Adrenal gland (tissue), 12 donors: ENCODE data around the gene DACH2. TPM values are rescaled to one million over a fixed set of nuclear protein-coding genes. Genes with fewer than 3 reads are reported as not detected.

Experiments
- DNase-seq, 7 donors: peaks; one replicate each; pipeline ENCODE4 v3.0.0-alpha.2; 2019 to 2020
- H3K27ac ChIP-seq, 5 donors: fragments of 200-600 bp; sonication (generic) in 4 of 5; 1 replicate in 3 of 5; 2 replicates in 2 of 5; pipeline versions ENCODE4 v1.5.1 to v1.8.0; 2016 to 2020; ENCODE audit warnings: mild to moderate bottlenecking in 1 of 5
- H3K27me3 ChIP-seq: fragments of 200-600 bp; 2 replicates; pipeline ENCODE4 v1.8.0; 2021
- H3K36me3 ChIP-seq, 2 donors: fragments of 200-600 bp; replicated peaks in 1 of 2; 1 replicate in 1 of 2; 2 replicates in 1 of 2; pipeline versions ENCODE4 v1.5.1 to v1.8.0; 2018 to 2022
- H3K4me1 ChIP-seq, 2 donors: fragments of 200-600 bp; replicated peaks in 1 of 2; 1 replicate in 1 of 2; 2 replicates in 1 of 2; pipeline versions ENCODE4 v1.5.1 to v1.8.0; 2018 to 2021
- H3K4me3 ChIP-seq, 4 donors: fragments of 200-600 bp; sonication (generic) in 3 of 4; one replicate each; pipeline ENCODE4 v1.5.1; 2016 to 2018
- H3K9me3 ChIP-seq, 3 donors: fragments of 200-600 bp; sonication (generic) in 1 of 3; replicated peaks in 1 of 3; 1 replicate in 2 of 3; 2 replicates in 1 of 3; pipeline versions ENCODE4 v1.5.1 to v1.8.0; 2016 to 2021
- POLR2A ChIP-seq, 2 donors: fragments of 450-650 bp; IDR thresholded peaks; one replicate each; pipeline ENCODE4 v1.6.1; 2017; ENCODE audit warnings: antibody characterized with exemption in 2 of 2, mild to moderate bottlenecking in 2 of 2, moderate library complexity in 1 of 2
- WGBS, 4 donors: extraction: QIAGEN DNeasy Blood & Tissue Kit in 2 of 4; methylation state at CpG; one replicate each; pipeline versions ENCODE4 v1.1.5 to v1.1.7; 2013 to 2017; 5-methylcytosine and 5-hydroxymethylcytosine counted together
- intact Hi-C, 2 donors: fragments of 100-400 bp; cut with DNase I; formaldehyde crosslinking; loops; one replicate each; pipeline versions ENCODE4 v1.14.1 to v1.15.0; 2022 to 2023
- polyA plus RNA-seq, 3 donors: library from polyadenylated mRNA; stranded (reverse); fragments of 200-250 nt in 2 of 3; fragments of 350-450 nt in 1 of 3; fragmentation: Illumina TruSeq in 1 of 3; extraction: RNeasy Lipid Tissue Mini Kit (QIAGEN cat#74804) in 1 of 3; gene quantifications; one replicate each; pipeline ENCODE4 v1.2.3, GENCODE V29; 2013 to 2014
- total RNA-seq, 9 donors: library from RNA; depleted of rRNA in 4 of 9; stranded (reverse); fragments of >200 nt in 4 of 9; fragments of 120-200 nt in 1 of 9; fragmentation: NEBNext Ultra II Directional in 1 of 9; extraction: Animal tissue kit (Norgen Biotek cat#: 25700) in 1 of 9; gene quantifications; one replicate each; pipeline versions ENCODE4 v1.1.0 to v1.2.4, GENCODE V29; 2013 to 2023
- TF ChIP-seq, protein P1 (sequence below), 6 experiments: fragments of 450-650 bp in 4 of 6; fragments of 200-600 bp in 2 of 6; sonication (generic) in 1 of 6; IDR thresholded peaks; 1 replicate in 5 of 6; 2 replicates in 1 of 6; pipeline versions ENCODE4 v1.5.1 to v1.8.0; 2016 to 2021; ENCODE audit warnings: antibody characterized with exemption in 6 of 6, mild to moderate bottlenecking in 2 of 6, moderate library complexity in 1 of 6
- donor health status: healthy with polysubstance abuse.
- donor health status: Bipolar disorder and iron deficiency.
- donor health status: DM: yes; HTN: yes; CAD: no.
- donor health status: DM: no; HTN: no; CAD: no.
- donor health status: DM: no; HTN: no; CAD: no.
- donor health status: DM: yes; HTN: yes; CAD: no.

Gene DACH2
- total and polyA plus RNA-seq, 12 donors, result 0.08 to 7.7 (median 0.09) TPM; not detected in 6

DNA sequence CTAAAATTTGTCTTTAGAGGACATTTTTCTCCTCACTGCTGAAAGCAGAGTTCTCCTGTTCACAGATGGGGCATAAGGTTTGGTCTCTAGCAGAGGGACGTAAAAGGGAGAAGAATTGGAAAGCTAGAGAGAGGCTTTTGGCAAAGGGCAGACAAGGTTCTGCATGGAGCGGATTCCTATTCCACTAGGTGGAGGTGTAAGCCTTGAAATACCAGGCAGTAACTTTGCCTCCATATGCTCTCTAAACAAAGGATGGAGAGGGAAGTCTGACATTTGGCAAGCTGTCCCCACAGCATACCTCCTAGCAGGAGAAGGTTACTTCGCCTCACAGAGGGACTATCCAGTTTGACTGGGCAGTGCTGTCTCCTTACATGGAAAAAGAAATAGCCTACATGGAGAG, 174.7 kb downstream of the DACH2 start:
- Histone ChIP-seq H3K4me1 (no peaks in the 10 kb centered on the region), H3K27me3 (no peaks in the 10 kb centered on the region), H3K4me3 (no peak overlapping the region), H3K36me3 (no peaks in the 10 kb centered on the region), H3K27ac (no peak overlapping the region), H3K9me3 (no peaks in the 10 kb centered on the region)
- WGBS, 4 donors, result 73 to 91% (median 85%) methylated on average over 3 of the region's 3 CpGs
- no peak for DNase-seq
- intact Hi-C loops, result no loop called here
- TF ChIP-seq, protein P1, sequence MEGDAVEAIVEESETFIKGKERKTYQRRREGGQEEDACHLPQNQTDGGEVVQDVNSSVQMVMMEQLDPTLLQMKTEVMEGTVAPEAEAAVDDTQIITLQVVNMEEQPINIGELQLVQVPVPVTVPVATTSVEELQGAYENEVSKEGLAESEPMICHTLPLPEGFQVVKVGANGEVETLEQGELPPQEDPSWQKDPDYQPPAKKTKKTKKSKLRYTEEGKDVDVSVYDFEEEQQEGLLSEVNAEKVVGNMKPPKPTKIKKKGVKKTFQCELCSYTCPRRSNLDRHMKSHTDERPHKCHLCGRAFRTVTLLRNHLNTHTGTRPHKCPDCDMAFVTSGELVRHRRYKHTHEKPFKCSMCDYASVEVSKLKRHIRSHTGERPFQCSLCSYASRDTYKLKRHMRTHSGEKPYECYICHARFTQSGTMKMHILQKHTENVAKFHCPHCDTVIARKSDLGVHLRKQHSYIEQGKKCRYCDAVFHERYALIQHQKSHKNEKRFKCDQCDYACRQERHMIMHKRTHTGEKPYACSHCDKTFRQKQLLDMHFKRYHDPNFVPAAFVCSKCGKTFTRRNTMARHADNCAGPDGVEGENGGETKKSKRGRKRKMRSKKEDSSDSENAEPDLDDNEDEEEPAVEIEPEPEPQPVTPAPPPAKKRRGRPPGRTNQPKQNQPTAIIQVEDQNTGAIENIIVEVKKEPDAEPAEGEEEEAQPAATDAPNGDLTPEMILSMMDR (IDR thresholded peaks at IDR 0.05), result no peak
- TF ChIP-seq POLR2A (IDR thresholded peaks at IDR 0.05), result no peak

DNA sequence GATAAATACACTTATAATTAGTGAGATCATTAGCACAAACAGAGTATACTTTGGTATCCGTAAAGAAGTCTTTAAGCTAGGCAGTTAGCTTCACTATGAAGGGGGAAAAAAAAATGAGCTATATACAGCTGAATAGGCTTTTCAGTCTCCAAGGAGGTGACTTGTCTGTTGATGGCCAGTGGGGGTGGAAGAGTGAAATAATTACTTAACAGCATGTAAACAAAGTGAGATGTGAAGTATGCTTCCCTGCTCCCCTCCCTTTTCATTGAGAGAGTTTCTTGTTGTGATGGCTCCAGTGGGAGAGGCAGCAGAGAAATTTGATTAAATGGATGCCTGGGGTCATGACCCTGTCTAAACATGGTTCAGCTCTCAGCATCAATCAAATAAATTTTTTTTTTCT, 180.9 kb downstream of the DACH2 start:
- Histone ChIP-seq H3K36me3 (no peaks in the 10 kb centered on the region), H3K27ac (no peak overlapping the region), H3K9me3 (no peaks in the 10 kb centered on the region), H3K4me3 (no peak overlapping the region), H3K27me3 (no peaks in the 10 kb centered on the region), H3K4me1 (no peaks in the 10 kb centered on the region)
- TF ChIP-seq POLR2A (IDR thresholded peaks at IDR 0.05), result no peak
- TF ChIP-seq, protein P1 (IDR thresholded peaks at IDR 0.05), result no peak
- intact Hi-C loops, result no loop called here
- 84 to 88% (median 86%) methylated on average over 1 of the region's 1 CpG for WGBS, 4 donors
- no peak for DNase-seq

DNA sequence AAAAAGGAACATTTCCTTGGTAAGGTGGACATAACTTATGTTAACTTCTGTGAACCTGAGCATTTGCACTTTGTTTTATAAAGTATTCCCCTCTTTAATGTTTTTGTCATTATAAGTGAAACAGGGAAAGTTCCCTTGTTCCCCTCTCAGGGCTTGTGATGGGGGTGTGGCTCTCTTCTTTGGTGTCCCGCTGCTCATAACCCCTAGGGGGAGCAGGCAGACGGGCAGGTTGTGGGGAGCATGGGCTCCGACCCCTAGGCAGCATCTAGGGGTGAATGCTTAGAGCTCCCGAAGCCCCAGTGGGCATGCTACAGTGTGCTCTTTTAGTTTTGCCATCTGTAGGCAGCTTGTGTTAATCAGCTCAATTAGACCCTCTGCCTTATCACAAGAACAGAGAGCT, 200.4 kb downstream of the DACH2 start:
- no peak overlapping the region for H3K4me3 ChIP-seq
- no peak overlapping the region for H3K27ac ChIP-seq
- WGBS, 4 donors, result 44 to 74% (median 55%) methylated on average over 1 to 4 of the region's 4 CpGs
- H3K27me3 ChIP-seq, result no peaks in the 10 kb centered on the region
- H3K9me3 ChIP-seq, result no peaks in the 10 kb centered on the region
- H3K4me1 ChIP-seq, result no peaks in the 10 kb centered on the region
- intact Hi-C loops, result no loop called here
- TF ChIP-seq, protein P1 (IDR thresholded peaks at IDR 0.05), result no peak
- no peak for TF ChIP-seq POLR2A (IDR thresholded peaks at IDR 0.05)
- DNase-seq, result no peak
- no peaks in the 10 kb centered on the region for H3K36me3 ChIP-seq

DNA sequence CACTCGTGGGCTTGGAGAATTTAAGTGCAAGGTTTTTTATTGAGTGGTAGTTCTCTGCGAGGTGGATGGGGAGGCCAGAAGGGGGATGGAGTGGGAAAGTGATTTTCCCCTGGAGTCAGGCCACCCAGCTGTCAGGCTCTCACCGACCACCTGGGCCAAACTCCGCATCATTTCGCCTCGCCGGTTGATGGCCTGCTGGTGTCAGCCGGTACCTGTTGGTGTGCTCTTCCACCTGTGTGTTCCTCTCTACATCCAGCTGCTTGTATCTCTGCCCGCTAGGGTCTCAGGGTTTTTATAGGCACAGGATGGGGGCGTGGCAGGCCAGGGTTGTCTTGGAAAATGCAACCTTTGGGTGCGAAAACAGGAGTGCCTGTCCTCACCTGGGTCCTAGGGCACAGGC, 200.9 kb downstream of the DACH2 start:
- no peak overlapping the region for H3K27ac ChIP-seq
- H3K27me3 ChIP-seq, result no peaks in the 10 kb centered on the region
- DNase-seq, result no peak
- H3K9me3 ChIP-seq, result no peaks in the 10 kb centered on the region
- TF ChIP-seq, protein P1 (IDR thresholded peaks at IDR 0.05), result no peak
- no peak for TF ChIP-seq POLR2A (IDR thresholded peaks at IDR 0.05)
- intact Hi-C loops, result no loop called here
- no peaks in the 10 kb centered on the region for H3K4me1 ChIP-seq
- no peak overlapping the region for H3K4me3 ChIP-seq
- H3K36me3 ChIP-seq, result no peaks in the 10 kb centered on the region
- WGBS, 4 donors, result 73 to 97% (median 81%) methylated on average over 9 to 11 of the region's 11 CpGs
